GM12874 (cell line): Measurements from ENCODE around the gene SLC25A15.

Experiments used
- CTCF ChIP-seq: IDR thresholded peaks from 2 replicates; pipeline ENCODE4 v1.5.1; 2011; ENCODE audit warnings: low read depth, mild to moderate bottlenecking, control low read depth, low read length, moderate library complexity; ENCODE audit not compliant: insufficient read depth

Gene SLC25A15

GRCh38 chr13:40789275-40790153 is at the start of gene SLC25A15:
Gene SLC25A15 (plus strand): TSS chr13:40789611. CDS start chr13:40793227, 3,616 bp downstream.
- TF ChIP-seq CTCF, result peak; percentile 46

GRCh38 chr13:40749327-40749726 is 40.1 kb upstream of the SLC25A15 start:
- no peak for TF ChIP-seq CTCF

- TF ChIP-seq CTCF, result no peak
Observed at GRCh38 chr13:40755082-40755700, 34.2 kb upstream of the SLC25A15 start.

GRCh38 chr13:40756042-40756441 is 33.4 kb upstream of the SLC25A15 start:
- TF ChIP-seq CTCF, result no peak

GRCh38 chr13:40758811-40759210 is 30.6 kb upstream of the SLC25A15 start:
- no peak for TF ChIP-seq CTCF

- TF ChIP-seq CTCF, result no peak
Observed at GRCh38 chr13:40762849-40763248, 26.6 kb upstream of the SLC25A15 start.

GRCh38 chr13:40764587-40765403 is 24.6 kb upstream of the SLC25A15 start:
- no peak for TF ChIP-seq CTCF
